ENCODE results near the gene SALL4. TPM values are rescaled to one million over a fixed set of nuclear protein-coding genes. Genes with fewer than 3 reads are reported as not detected.

Gene SALL4
- total and polyA plus RNA-seq, 2 of the 8 experiments (the other 6 are each of a cell fraction or from before 2014, with no cell fraction given): 108 to 235 TPM

DNA sequence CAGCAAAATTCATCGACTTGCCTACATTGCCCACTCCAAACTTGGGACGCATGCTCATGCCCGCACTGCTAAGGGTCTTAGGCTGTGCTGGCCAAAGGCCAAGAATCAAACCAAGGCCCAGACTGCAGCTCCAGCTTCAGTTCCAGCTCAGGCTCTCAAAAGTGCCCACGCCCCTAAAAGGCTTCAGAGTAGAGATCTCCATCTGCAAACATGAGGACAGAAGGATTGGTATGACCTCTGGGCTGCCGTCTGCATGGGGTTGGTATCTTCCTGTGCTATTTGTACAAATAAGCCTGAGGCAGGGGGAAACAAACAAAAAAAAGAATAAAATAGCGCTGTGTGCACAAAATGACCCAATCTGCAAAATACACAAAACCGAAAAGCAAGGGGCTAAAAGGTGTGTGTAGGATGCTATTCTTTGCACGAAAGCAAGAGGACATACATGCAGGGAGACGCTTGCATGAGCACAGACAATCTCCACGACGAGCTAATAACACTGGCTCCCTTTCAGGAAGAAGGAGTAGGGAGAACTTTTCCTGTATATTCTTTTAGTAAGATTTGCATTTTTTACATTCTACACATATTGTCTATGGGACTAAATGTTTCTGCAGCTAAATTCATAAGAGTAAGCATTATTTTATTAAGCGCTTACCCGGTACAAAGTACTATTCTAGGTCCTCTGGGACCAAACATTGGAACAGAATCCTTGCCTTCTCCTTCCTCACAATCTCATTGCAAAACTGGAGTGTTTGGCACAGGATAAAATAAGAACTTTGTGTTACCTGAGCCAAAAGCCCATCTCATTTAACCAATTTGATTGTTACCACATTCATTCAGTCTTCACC lies 67.2 kb downstream of the SALL4 start:
- ChIA-PET CTCF (ENCODE audit: partially characterized antibody) (interaction anchor here (0.8 to 1.0 kb wide), 3 partner anchors 11 to 81 kb away, joined by 3 to 4 read pairs (median 3); no protein-coding TSS in a partner anchor), POLR2A (ENCODE audit: partially characterized antibody) (no interaction called here)
- no peak overlapping the region for H3K23ac ChIP-seq (ENCODE audit: insufficient read length)
- H4K5ac ChIP-seq (ENCODE audit: insufficient read length, low read depth, low read length): no peak overlapping the region
- H3K14ac ChIP-seq (ENCODE audit: insufficient read length): no peak overlapping the region
- no peak for TF ChIP-seq BCL11A (IDR thresholded peaks at IDR 0.05; ENCODE audit: low read depth in 2 of 2, low read length in 2 of 2)
- no peak for TF ChIP-seq CBX8 (IDR thresholded peaks at IDR 0.05; ENCODE audit: borderline replicate concordance, low read depth, low read length)
- no peak for TF ChIP-seq EGR1 (IDR thresholded peaks at IDR 0.05; ENCODE audit: borderline replicate concordance, low read depth, low read length)
- TF ChIP-seq KDM4A (IDR thresholded peaks at IDR 0.05; ENCODE audit: low read depth, low read length, severe bottlenecking): no peak
- TF ChIP-seq TBP (IDR thresholded peaks at IDR 0.05; ENCODE audit: low read depth, low read length): no peak
- H4K91ac ChIP-seq (replicated peaks; ENCODE audit: insufficient read length, low read length): no peak overlapping the region
- no peaks in the 10 kb centered on the region for H3K9me3 ChIP-seq (ENCODE audit: insufficient read depth in 2 of 2, low read depth in 1 of 2, low read length in 1 of 2)
- no peak overlapping the region for H2BK12ac ChIP-seq (ENCODE audit: low read depth, low read length)
- H3K4me1 ChIP-seq (replicated peaks in 1 of 4; ENCODE audit: control insufficient read depth in 3 of 4, insufficient read depth in 4 of 4, low read length in 3 of 4): 0 out of 7 replicates have a peak, but pooled peaks cover 0 to 9% (median 0%) of the 10 kb centered on the region in 4 experiments
- H3K9ac ChIP-seq (replicated peaks in 1 of 4; ENCODE audit: extremely low read depth in 1 of 4, low read depth in 3 of 4, low read length in 3 of 4): no peak overlapping the region
- H3K4ac ChIP-seq (replicated peaks; ENCODE audit: insufficient read length, low read depth, low read length): no peak overlapping the region
- no peak overlapping the region for H2BK120ac ChIP-seq (replicated peaks; ENCODE audit: low read depth, low read length)
- H3K79me1 ChIP-seq (ENCODE audit: low read depth, low read length): no peaks in the 10 kb centered on the region; the same call in 1 of the 2 replicates
- no peak overlapping the region for H3K4me2 ChIP-seq (ENCODE audit: insufficient read depth in 1 of 2, low read depth in 2 of 2, low read length in 2 of 2)
- no peak overlapping the region for H4K8ac ChIP-seq (ENCODE audit: extremely low read depth, insufficient read depth, low read length)
- no peak overlapping the region for H3K18ac ChIP-seq (ENCODE audit: extremely low read depth, low read length)
- DNase-seq (ENCODE audit: low read depth in 1 of 2, low spot score in 2 of 2) (no peak), FAIRE-seq (no peak)
- H3K27ac ChIP-seq (ENCODE audit: low read depth, low read length): no peak overlapping the region
- no peak overlapping the region for H3K56ac ChIP-seq (replicated peaks; ENCODE audit: insufficient read length, low read depth, low read length)
- no peaks in the 10 kb centered on the region for H3K36me3 ChIP-seq (ENCODE audit: control insufficient read depth in 2 of 4, insufficient read depth in 4 of 4, low read length in 3 of 4)
- no peaks in the 10 kb centered on the region for H3K23me2 ChIP-seq (ENCODE audit: low read depth, low read length)
- H3K4me3 ChIP-seq (ENCODE audit: extremely low read depth in 1 of 4, insufficient read depth in 2 of 4, low read depth in 3 of 4, low read length in 4 of 4): no peak overlapping the region
- H2BK20ac ChIP-seq (ENCODE audit: low read length): no peak overlapping the region
- no peaks in the 10 kb centered on the region; a peak in 1 of 4 replicates for H3K79me2 ChIP-seq (ENCODE audit: control insufficient read depth in 1 of 2, insufficient read depth in 2 of 2, low read length in 2 of 2)
- no peak overlapping the region for H2BK5ac ChIP-seq (ENCODE audit: low read depth, low read length)
- no peak overlapping the region for H2AK5ac ChIP-seq (ENCODE audit: low read depth, low read length)
- H3K27me3 ChIP-seq (replicated peaks in 1 of 4; ENCODE audit: control insufficient read depth in 3 of 4, extremely low read depth in 1 of 4, insufficient read depth in 3 of 4, low read length in 3 of 4): no peaks in the 10 kb centered on the region
- 70% methylated on average over 13 of the region's 13 CpGs; no CpG with 5 or more reads in 1 of the 2 experiments for WGBS, 2 experiments (ENCODE audit: extremely low coverage in 1 of 2, insufficient coverage in 1 of 2, insufficient read length in 1 of 2, insufficient replicate concordance in 2 of 2, low coverage in 1 of 2, low lambda C conversion rate in 2 of 2, missing lambda C conversion rate in 1 of 2)
- peak overlapping the region; percentile 18; the same call in 1 of the 2 replicates for H2BK15ac ChIP-seq (ENCODE audit: low read length)
- H2AFZ ChIP-seq (ENCODE audit: low read length): no peak overlapping the region
- no peaks in the 10 kb centered on the region for H4K20me1 ChIP-seq (replicated peaks in 1 of 2; ENCODE audit: control insufficient read depth in 1 of 2, insufficient read depth in 2 of 2, low read length in 2 of 2)
